K562 (cell line): Measurements from ENCODE around the gene ZDHHC19. TPM values are rescaled to one million over a fixed set of nuclear protein-coding genes. Genes with fewer than 3 reads are reported as not detected.

Experiments used
- ARHGAP35 ChIP-seq: fragments of 450-650 bp; IDR thresholded peaks from 2 replicates; pipeline ENCODE4 v1.6.1; 2018; ENCODE audit not compliant: partially characterized antibody
- CBX5 ChIP-seq: IDR thresholded peaks from 2 replicates; pipeline ENCODE4 v1.6.1; 2014; ENCODE audit warnings: low read depth, borderline replicate concordance
- CCNT2 ChIP-seq: IDR thresholded peaks from 2 replicates; pipeline ENCODE4 v1.6.1; 2011; ENCODE audit warnings: borderline replicate concordance, low read depth, mild to moderate bottlenecking, moderate library complexity, mixed read lengths, low read length; ENCODE audit not compliant: insufficient read length; ENCODE audit errors: extremely low read depth
- FOS ChIP-seq: IDR thresholded peaks from 3 replicates; pipeline ENCODE4 v1.6.1; 2011; ENCODE audit not compliant: insufficient read length; ENCODE audit errors: extremely low read depth
- FOXK1 ChIP-seq: sonication (generic); formaldehyde crosslinking; IDR thresholded peaks from 2 replicates; pipeline ENCODE4 v1.8.0; 2022; ENCODE audit warnings: missing genetic modification reagents, mild to moderate bottlenecking, borderline replicate concordance
- GATA2 ChIP-seq: sonication (generic); formaldehyde crosslinking; IDR thresholded peaks from 2 replicates; pipeline ENCODE4 v1.4.0; 2020; ENCODE audit warnings: mild to moderate bottlenecking, missing genetic modification reagents
- ILF3 ChIP-seq: fragments of 450-650 bp; IDR thresholded peaks from 2 replicates; pipeline ENCODE4 v1.6.1; 2018; ENCODE audit warnings: antibody characterized with exemption, mild to moderate bottlenecking, moderate library complexity, borderline replicate concordance
- JUNB ChIP-seq: fragments of 450-650 bp; formaldehyde crosslinking; conservative IDR thresholded peaks from 2 replicates; pipeline ENCODE4 v1.4.0; 2020; ENCODE audit warnings: mild to moderate bottlenecking
- MCM7 ChIP-seq, 2 experiments: fragments of 450-650 bp; IDR thresholded peaks; 2 replicates each; pipeline ENCODE4 v1.6.1; 2016 to 2018
- MYC ChIP-seq, 2 experiments: fragments of 250-450 bp in 1 of 2; sonication (Bioruptor Pico) in 1 of 2; IDR thresholded peaks; 2 replicates each; pipeline versions ENCODE4 v1.5.1 to v1.6.1; 2012 to 2021; ENCODE audit warnings: low read depth in 2 of 2, borderline replicate concordance in 1 of 2, improper control_type of control experiment in 1 of 2, low read length in 1 of 2, mild to moderate bottlenecking in 1 of 2, moderate library complexity in 1 of 2
- PHF20 ChIP-seq: fragments of 450-650 bp; IDR thresholded peaks from 2 replicates; pipeline ENCODE4 v1.6.1; 2018; ENCODE audit not compliant: partially characterized antibody
- POLR3A ChIP-seq: IDR thresholded peaks from 2 replicates; pipeline ENCODE4 v1.6.1; 2011; ENCODE audit warnings: borderline replicate concordance, mild to moderate bottlenecking, moderate library complexity; ENCODE audit not compliant: insufficient read length, insufficient read depth; ENCODE audit errors: extremely low read depth
- PTTG1 ChIP-seq: fragments of 450-650 bp; IDR thresholded peaks from 2 replicates; pipeline ENCODE4 v1.6.1; 2016; ENCODE audit warnings: low read depth, mild to moderate bottlenecking, missing genetic modification characterization, missing compliant biosample characterization
- SAFB2 ChIP-seq: fragments of 200-400 bp; formaldehyde crosslinking; IDR thresholded peaks from 2 replicates; pipeline ENCODE4 v1.6.1; 2018; ENCODE audit warnings: borderline replicate concordance, low read length, low read depth, moderate library complexity; ENCODE audit not compliant: severe bottlenecking
- SRSF7 ChIP-seq: fragments of 200-400 bp; formaldehyde crosslinking; optimal IDR thresholded peaks from 2 replicates; pipeline ENCODE3; 2017; ENCODE audit warnings: mild to moderate bottlenecking, low read depth, low read length
- ZNF384 ChIP-seq: IDR thresholded peaks from 2 replicates; pipeline ENCODE4 v1.6.1; 2012; ENCODE audit warnings: low read depth, low read length, improper control_type of control experiment
- polyA plus RNA-seq, 8 experiments: library from polyadenylated mRNA; depleted of rRNA in 4 of 8; stranded (reverse) in 5 of 8; unstranded in 3 of 8; fragments of >200 nt; fragmentation: Nextera tagmentation in 2 of 8; fragmentation: Illumina TruSeq in 1 of 8; extraction: Ambion mirVana in 2 of 8; extraction: Trizol in 1 of 8; gene quantifications; 2 replicates each; pipeline versions ENCODE4 v1.2.1 to v1.2.3, GENCODE V29; 2011 to 2014; ENCODE audit warnings: inconsistent platforms in 1 of 8, missing spikeins in 1 of 8
- total RNA-seq, 7 experiments: library from RNA; depleted of rRNA in 6 of 7; stranded (reverse); fragments of >200 nt in 6 of 7; fragmentation: Illumina TruSeq in 2 of 7; extraction: Trizol in 2 of 7; gene quantifications; 2 replicates each; pipeline versions ENCODE4 v1.2.1 to v1.2.3, GENCODE V29; 2011 to 2021; ENCODE audit warnings: low replicate concordance in 1 of 7
- TF ChIP-seq, protein P1 (sequence below): fragments of 450-650 bp; conservative IDR thresholded peaks from 2 replicates; pipeline ENCODE4 v1.6.1; 2016; ENCODE audit warnings: missing genetic modification characterization, low read depth, mild to moderate bottlenecking, control low read depth, missing compliant biosample characterization
- TF ChIP-seq, protein P2 (sequence below): IDR thresholded peaks from 3 replicates; pipeline ENCODE4 v1.6.1; 2011; ENCODE audit warnings: borderline replicate concordance, mild to moderate bottlenecking; ENCODE audit not compliant: insufficient read length, insufficient read depth
- TF ChIP-seq, protein P3 (sequence below): fragments of 450-650 bp; IDR thresholded peaks from 2 replicates; pipeline ENCODE4 v1.7.1; 2018; ENCODE audit warnings: mild to moderate bottlenecking, low read depth; ENCODE audit not compliant: partially characterized antibody
- TF ChIP-seq, protein P4 (sequence below): fragments of 450-650 bp; IDR thresholded peaks from 2 replicates; pipeline ENCODE4 v1.6.1; 2016

Gene ZDHHC19
- total and polyA plus RNA-seq, 9 of the 15 experiments (the other 6 are each of a cell fraction or from before 2014, with no cell fraction given), result 0.40 to 5.5 (median 1.1) TPM

DNA sequence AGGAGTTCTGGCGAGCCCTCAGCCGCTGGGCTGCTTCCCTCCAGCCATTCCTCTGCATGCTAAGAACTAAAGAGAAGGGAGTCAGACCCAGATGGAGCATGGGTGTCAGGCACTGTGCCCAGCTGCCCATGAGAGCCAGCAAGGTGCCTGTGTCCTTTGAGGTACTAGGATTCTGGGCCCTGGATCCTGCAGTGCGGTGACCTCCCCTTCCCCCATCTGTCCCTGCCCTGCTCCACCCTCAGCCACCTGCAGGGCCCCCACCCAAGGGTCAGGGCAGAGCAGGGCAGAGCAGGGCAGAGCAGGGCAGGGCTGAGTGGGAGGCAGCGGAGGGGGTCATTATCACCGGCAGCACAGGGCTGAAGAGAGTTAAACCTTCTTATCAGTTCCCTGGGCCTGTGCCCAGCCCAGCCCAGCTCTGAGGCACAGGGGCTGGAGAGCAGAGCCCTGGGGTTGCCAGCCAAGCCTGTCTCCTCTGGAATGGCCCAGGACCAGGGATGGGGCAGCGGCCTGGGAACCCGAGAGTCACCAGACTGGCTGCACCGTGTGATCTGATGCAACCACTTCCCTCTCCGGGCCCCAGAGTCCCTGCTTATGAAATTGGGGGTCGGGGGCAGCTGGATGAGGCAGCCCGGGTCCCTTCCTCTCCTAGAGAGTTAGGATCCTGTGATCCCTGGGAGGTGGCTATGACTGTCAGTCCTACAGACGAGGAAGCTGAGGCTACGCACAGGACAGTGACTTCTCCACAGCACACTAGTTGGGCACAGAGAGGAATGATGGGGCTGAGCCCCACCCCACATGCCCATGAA, 17.3 kb downstream of the ZDHHC19 start (continued):
- TF ChIP-seq MCM7 (IDR thresholded peaks at IDR 0.05), result no peak
- no peak for TF ChIP-seq PTTG1 (tag)
- no peak for TF ChIP-seq PHF20
- TF ChIP-seq FOS, result no peak
- TF ChIP-seq, protein P1, sequence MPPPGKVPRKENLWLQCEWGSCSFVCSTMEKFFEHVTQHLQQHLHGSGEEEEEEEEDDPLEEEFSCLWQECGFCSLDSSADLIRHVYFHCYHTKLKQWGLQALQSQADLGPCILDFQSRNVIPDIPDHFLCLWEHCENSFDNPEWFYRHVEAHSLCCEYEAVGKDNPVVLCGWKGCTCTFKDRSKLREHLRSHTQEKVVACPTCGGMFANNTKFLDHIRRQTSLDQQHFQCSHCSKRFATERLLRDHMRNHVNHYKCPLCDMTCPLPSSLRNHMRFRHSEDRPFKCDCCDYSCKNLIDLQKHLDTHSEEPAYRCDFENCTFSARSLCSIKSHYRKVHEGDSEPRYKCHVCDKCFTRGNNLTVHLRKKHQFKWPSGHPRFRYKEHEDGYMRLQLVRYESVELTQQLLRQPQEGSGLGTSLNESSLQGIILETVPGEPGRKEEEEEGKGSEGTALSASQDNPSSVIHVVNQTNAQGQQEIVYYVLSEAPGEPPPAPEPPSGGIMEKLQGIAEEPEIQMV (tag), result no peak
- TF ChIP-seq, protein P2, sequence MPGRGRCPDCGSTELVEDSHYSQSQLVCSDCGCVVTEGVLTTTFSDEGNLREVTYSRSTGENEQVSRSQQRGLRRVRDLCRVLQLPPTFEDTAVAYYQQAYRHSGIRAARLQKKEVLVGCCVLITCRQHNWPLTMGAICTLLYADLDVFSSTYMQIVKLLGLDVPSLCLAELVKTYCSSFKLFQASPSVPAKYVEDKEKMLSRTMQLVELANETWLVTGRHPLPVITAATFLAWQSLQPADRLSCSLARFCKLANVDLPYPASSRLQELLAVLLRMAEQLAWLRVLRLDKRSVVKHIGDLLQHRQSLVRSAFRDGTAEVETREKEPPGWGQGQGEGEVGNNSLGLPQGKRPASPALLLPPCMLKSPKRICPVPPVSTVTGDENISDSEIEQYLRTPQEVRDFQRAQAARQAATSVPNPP, result no peak
- no peak for TF ChIP-seq SRSF7
- TF ChIP-seq CCNT2, result peak; percentile 82
- TF ChIP-seq CBX5, result no peak
- TF ChIP-seq ZNF384, result no peak
- TF ChIP-seq FOXK1 (CRISPR knock-in tag), result no peak
- no peak for TF ChIP-seq POLR3A
- no peak for TF ChIP-seq ILF3
- no peak for TF ChIP-seq JUNB (CRISPR knock-in tag)
- TF ChIP-seq GATA2, result no peak
- TF ChIP-seq, protein P3, sequence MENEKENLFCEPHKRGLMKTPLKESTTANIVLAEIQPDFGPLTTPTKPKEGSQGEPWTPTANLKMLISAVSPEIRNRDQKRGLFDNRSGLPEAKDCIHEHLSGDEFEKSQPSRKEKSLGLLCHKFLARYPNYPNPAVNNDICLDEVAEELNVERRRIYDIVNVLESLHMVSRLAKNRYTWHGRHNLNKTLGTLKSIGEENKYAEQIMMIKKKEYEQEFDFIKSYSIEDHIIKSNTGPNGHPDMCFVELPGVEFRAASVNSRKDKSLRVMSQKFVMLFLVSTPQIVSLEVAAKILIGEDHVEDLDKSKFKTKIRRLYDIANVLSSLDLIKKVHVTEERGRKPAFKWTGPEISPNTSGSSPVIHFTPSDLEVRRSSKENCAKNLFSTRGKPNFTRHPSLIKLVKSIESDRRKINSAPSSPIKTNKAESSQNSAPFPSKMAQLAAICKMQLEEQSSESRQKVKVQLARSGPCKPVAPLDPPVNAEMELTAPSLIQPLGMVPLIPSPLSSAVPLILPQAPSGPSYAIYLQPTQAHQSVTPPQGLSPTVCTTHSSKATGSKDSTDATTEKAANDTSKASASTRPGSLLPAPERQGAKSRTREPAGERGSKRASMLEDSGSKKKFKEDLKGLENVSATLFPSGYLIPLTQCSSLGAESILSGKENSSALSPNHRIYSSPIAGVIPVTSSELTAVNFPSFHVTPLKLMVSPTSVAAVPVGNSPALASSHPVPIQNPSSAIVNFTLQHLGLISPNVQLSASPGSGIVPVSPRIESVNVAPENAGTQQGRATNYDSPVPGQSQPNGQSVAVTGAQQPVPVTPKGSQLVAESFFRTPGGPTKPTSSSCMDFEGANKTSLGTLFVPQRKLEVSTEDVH, result no peak
- no peak for TF ChIP-seq ARHGAP35
- 0 out of 2 replicates have a peak, but pooled peaks have one; percentile 25 for TF ChIP-seq MYC (IDR thresholded peaks at IDR 0.05; ENCODE audit: low read depth, low read length)
- no peak; the same call in 1 of the 2 replicates for TF ChIP-seq MYC (CRISPR knock-in tag; IDR thresholded peaks at IDR 0.05; ENCODE audit: borderline replicate concordance, low read depth)
- TF ChIP-seq, protein P4, sequence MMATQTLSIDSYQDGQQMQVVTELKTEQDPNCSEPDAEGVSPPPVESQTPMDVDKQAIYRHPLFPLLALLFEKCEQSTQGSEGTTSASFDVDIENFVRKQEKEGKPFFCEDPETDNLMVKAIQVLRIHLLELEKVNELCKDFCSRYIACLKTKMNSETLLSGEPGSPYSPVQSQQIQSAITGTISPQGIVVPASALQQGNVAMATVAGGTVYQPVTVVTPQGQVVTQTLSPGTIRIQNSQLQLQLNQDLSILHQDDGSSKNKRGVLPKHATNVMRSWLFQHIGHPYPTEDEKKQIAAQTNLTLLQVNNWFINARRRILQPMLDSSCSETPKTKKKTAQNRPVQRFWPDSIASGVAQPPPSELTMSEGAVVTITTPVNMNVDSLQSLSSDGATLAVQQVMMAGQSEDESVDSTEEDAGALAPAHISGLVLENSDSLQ, result no peak
- no peak for TF ChIP-seq SAFB2
